Measurements from ENCODE around the gene ZNF326. TPM values are rescaled to one million over a fixed set of nuclear protein-coding genes. Genes with fewer than 3 reads are reported as not detected.
A peak's percentile ranks its signal among the peaks of the same experiment; 100 is the strongest.

The ZNF326 gene
- total and polyA plus RNA-seq, 7 donors: 5.9 to 16.0 (median 10.0) TPM

- DNase-seq (no peak), ATAC-seq (peak; percentile 83 to 98 (median 90))
- Histone ChIP-seq H3K36me3 (ENCODE audit: insufficient read depth in 1 of 2, low read depth in 1 of 2) (no peaks in the 10 kb centered on the region), H3K4me3 (no peak overlapping the region), H3K27me3 (ENCODE audit: insufficient read depth in 3 of 3, low read length in 2 of 3) (no peaks in the 10 kb centered on the region), H3K9me3 (no peaks in the 10 kb centered on the region), H3K4me1 (peaks cover 3% of the 10 kb centered on the region), H3K27ac (no peak overlapping the region)
- intact Hi-C loops (cut with DNase I): loop anchor here (1.0 to 10.0 kb wide), 3 partner anchors 142 to 183 kb away; no protein-coding TSS in a partner anchor
- WGBS, 3 donors: 2% methylated on average over 3 of the region's 3 CpGs
- TF ChIP-seq CTCF (IDR thresholded peaks at IDR 0.05): peak; percentile 83
Measured at GRCh38 chr1:89987159-89987819, 7.6 kb upstream of the ZNF326 start.

DNA sequence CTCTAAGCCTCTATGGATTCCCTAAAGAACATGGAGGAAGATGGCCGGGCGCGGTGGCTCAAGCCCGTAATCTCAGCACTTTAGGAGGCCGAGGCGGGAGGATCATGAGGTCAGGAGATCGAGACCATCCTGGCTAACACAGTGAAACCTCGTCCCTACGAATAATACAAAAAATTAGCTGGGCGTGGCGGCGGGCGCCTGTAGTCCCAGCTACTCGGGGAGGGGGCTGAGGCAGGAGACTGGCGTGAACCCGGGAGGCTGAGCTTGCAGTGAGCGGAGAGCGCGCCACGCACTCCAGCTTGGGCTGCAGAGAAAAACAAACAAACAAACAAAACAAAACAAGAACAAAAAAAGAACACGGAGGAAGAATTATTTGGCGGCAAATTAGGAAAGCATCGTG is 5.8 kb upstream of the ZNF326 start:
- no peak overlapping the region for H3K27ac ChIP-seq
- WGBS, 3 donors: 92 to 93% (median 93%) methylated on average over 23 of the region's 23 CpGs
- H3K9me3 ChIP-seq: no peaks in the 10 kb centered on the region
- DNase-seq: no peak
- intact Hi-C loops (cut with DNase I): loop anchor here in 1 of 2 donors (2.0 to 10.0 kb wide), 2 partner anchors 144 to 184 kb away; no protein-coding TSS in a partner anchor
- no peaks in the 10 kb centered on the region for H3K36me3 ChIP-seq (ENCODE audit: insufficient read depth in 1 of 2, low read depth in 1 of 2)
- no peak overlapping the region for H3K4me3 ChIP-seq
- no peaks in the 10 kb centered on the region for H3K27me3 ChIP-seq (ENCODE audit: insufficient read depth in 3 of 3, low read length in 2 of 3)
- no peak for TF ChIP-seq CTCF (IDR thresholded peaks at IDR 0.05)
- ATAC-seq: no peak
- H3K4me1 ChIP-seq: peaks cover 3% of the 10 kb centered on the region

DNA sequence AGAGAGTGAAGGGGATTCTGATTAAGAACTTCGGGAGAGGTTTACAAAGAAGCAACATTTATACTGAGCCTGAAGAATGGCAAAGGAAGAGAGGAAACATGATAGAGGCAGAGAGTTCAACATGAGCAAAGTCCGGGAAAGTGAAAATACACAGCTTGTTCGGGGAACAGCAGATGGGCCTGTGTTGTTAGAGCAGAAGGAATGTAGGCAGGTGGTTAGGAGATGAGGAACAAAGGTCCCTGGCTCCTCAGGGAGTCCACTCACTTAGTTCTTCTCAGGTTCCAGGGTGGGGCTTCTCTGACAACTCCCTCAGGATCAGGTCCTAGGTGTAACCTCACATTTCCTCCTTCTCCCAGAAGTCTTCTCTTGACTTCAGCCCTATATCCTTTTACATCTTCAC is 5.1 kb upstream of the ZNF326 start:
- no peak for TF ChIP-seq CTCF (IDR thresholded peaks at IDR 0.05)

GRCh38 chr1:89990976-89991831 is 3.7 kb upstream of the ZNF326 start:
- Histone ChIP-seq H3K27ac (no peak overlapping the region), H3K9me3 (no peaks in the 10 kb centered on the region), H3K4me1 (peaks cover 5% of the 10 kb centered on the region), H3K4me3 (no peak overlapping the region), H3K36me3 (ENCODE audit: insufficient read depth in 1 of 2, low read depth in 1 of 2) (no peaks in the 10 kb centered on the region), H3K27me3 (ENCODE audit: insufficient read depth in 3 of 3, low read length in 2 of 3) (no peaks in the 10 kb centered on the region)
- no peak for ATAC-seq
- intact Hi-C loops (cut with DNase I): loop anchor here in 1 of 2 donors (5.0 kb wide), 2 partner anchors 74 to 169 kb away; partner anchors contain the start of gene LRRC8D
- no peak for TF ChIP-seq CTCF (IDR thresholded peaks at IDR 0.05)
- 72 to 81% (median 73%) methylated on average over 8 of the region's 8 CpGs for WGBS, 3 donors
- DNase-seq: no peak

More for the DNA sequence above, 5.1 kb upstream of the ZNF326 start:
- intact Hi-C loops (cut with DNase I): loop anchor here (2.0 to 10.0 kb wide), 4 partner anchors 72 to 185 kb away; partner anchors contain the start of gene LRRC8D (in 1 of the 2)
- ATAC-seq (no peak), DNase-seq (no peak)
- H3K36me3 ChIP-seq (ENCODE audit: insufficient read depth in 1 of 2, low read depth in 1 of 2): no peaks in the 10 kb centered on the region
- 52 to 71% (median 62%) methylated on average over 3 of the region's 3 CpGs for WGBS, 3 donors
- H3K9me3 ChIP-seq: no peaks in the 10 kb centered on the region
- H3K4me1 ChIP-seq: peaks cover 3% of the 10 kb centered on the region
- H3K27me3 ChIP-seq (ENCODE audit: insufficient read depth in 3 of 3, low read length in 2 of 3): no peaks in the 10 kb centered on the region
- H3K4me3 ChIP-seq: no peak overlapping the region
- no peak overlapping the region for H3K27ac ChIP-seq

All from psoas muscle (tissue), 8 donors.